HS-5 (cell line): ENCODE measurements around the gene IL12B.
"Not testable (repeated sequence)": the region's sequence is repeated elsewhere in the genome, so short reads cannot be mapped to it uniquely, and the experiment has no call there.

Experiments used
- DNase-seq: peaks from one replicate; pipeline ENCODE4 v3.0.0-alpha.2; 2012; ENCODE audit warnings: low read depth

The IL12B gene

DNA sequence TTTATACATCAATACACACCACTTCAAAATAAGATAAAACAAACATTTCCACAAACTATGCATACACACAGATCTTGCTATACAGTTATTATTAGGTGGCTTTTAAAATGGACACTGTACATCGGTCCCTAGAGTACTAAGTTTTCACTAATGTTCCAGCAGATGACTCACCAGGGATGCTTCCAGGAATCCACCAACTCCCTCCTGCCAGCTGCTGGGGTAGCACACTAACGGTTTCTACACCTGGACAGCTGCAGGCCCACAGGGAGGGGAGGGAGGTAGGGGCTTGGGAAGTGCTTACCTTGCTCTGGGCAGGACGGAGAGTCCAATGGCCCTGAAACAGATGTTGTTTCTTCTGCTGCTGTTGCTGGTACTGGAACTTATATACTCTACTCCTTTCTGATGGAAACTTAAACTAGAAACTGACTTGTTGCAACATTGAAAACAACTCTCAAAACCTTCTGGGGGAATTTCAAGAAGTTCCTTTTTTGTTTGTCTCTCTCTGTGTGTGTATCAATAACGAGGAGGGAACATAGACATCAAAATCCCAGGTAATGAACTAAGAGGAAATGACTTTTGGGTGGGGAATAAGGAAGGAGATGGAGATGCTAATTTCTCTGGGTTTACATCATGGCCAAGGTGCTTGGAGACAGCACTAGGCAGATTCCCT, at the start of gene IL12B:
Gene IL12B (minus strand): TSS at position 357 of the 670 bp plus-strand sequence. CDS start 3,705 bp downstream, outside the sequence.
- no peak for DNase-seq

DNA sequence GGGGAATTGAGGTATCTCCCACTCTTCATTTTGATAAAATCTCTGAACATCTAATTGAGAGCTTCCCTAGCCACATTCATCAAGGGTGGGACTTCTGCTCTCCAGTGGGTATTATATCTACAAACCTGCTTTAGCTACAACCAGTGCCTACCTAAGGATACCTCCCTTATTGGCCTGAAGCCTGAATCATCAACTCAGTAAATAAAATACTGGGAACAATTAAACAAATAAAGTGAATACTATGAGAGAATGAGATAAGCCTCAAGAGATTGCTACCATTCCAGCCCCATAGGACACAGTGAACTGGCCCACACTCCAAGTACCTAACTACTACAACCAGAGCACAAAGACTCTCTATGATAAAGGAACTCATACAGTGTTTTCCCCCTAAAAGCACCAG, 47.4 kb upstream of the IL12B start:
- no peak for DNase-seq

DNA sequence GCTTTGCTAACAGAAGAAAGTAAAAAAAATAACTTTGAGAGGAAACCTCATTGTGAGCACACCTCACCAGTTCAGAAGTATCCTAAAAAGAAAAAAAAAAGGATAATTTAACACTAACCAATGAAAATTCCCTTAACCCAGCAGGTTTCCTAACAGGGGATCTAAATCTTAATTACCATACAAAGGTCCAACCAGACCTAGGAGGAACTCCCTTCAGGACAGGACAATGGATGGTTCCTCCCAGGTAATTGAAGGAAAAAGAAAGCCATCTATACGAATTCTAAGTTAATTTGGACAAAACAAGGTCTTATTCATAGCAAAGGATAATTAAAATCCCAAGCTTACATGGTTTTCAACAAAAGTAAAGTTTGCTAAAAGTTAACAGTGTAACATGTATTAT, 37.6 kb upstream of the IL12B start:
- DNase-seq = not testable (repeated sequence)

DNA sequence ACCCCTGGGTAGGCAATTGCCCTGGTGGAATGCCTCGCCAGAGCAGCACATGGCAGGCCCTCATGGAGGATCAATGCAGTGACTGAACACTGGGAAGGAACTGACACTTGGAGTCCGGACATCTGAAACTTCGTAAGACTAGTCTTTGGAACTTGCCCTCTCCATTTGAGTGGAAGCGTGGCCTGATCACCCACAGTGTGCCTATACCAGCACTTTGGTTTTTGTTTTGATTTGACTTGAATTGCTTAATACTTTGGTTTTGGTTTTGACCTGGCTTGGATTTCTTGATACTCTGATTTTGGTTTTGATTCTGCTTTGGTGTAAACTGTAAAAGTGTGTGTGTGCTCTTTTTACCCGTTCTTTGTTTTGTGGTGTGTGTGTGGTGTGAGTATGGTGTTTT, 36.5 kb upstream of the IL12B start:
- not testable (repeated sequence) for DNase-seq

DNA sequence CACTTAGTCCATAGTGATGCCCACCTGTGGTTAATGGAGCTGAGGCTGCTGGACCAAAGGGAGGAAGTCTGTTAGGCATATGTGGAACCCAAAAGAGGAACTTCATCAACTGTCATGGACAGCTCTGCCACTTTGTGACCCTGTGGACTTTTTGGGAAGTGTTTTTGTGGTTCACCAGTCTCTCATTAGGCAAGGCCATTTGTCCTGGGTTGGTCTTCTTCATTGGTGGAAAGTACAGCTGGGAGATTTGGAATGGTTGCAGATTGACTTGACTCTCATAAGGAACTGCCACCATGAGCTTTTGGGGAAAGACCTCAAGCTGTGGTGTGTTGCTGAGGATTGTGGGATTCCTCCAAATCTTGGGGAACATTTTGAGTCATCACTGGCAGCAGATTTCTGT, 31.9 kb upstream of the IL12B start:
- no peak for DNase-seq

DNA sequence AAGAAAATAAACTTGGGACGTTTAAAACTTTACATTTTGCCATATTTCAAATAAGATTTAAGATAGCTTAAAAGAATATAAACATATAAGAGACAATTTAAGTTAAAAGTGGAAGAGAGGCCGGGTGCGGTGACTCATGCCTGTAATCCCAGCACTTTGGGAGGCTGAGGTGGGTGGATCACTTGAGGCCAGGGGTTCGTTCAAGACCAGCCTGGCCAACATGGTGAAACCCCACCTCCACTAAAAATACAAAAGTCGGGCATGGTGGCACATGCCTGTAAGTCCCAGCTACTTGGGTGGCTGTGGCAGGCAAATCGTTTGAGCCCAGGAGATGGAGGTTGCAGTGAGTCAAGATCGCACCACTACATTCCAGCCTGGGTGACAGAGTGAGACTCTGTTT, 29.6 kb upstream of the IL12B start:
- DNase-seq = not testable (repeated sequence)

DNA sequence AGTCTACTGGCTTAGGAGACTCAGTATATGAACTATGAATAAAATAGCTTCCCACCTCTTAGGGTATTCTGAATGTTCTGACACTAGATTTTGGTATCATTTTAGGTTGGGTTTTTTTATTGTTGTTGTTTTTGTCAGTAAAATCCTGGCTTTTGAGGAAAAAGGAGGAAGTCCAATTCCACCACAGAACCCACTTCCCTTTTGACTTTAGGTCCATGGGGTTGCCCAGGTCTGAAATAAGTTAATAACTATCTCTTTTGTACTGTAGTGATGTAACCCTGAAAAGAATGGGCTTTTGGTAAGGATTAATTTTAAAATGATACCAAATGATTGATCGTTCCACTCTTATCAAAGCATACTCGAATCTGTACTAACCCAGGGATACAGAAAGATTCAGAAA, 29.1 kb upstream of the IL12B start:
- DNase-seq = no peak

DNA sequence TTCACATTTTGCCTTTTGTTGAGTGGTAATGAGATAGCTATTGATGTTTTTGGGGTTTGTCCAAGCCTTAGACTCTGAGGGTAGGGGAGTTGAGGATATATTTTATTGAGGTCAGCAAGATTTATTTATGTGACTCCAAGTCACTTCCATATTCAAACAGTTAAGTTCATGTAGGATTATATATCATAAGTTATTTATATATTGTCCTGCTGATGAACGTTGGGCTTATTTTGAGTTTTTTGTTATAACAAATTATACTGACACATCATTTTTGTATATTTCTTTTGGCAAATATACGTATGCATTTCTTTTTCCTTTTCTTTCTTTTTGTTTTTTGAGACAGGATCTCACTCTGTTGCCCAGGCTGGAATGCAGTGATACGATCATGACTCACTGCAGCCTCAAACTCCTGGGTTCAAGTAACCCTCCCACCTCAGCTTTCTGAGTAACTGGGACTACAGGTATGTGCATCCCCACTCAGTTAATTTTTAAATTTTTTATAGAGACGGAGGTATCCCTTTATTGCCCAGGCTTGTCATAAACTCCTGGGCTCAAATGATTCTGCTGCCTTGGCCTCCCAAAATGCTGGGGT, 23.5 kb upstream of the IL12B start:
- DNase-seq = no peak

DNA sequence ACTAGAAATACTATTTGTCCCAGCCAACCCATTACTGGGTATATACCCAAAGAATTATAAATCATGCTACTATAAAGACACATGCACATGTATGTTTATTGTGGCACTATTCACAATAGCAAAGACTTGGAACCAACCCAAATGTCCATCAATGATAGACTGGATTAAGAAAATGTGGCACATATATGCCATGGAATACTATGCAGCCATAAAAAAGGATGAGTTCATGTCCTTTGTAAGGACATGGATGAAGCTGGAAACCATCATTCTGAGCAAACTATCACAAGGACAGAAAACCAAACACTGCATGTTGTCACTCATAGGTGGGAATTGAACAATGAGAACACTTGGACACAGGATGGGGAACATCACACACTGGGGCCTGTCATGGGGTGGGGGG, 20.4 kb upstream of the IL12B start:
- not testable (repeated sequence) for DNase-seq

DNA sequence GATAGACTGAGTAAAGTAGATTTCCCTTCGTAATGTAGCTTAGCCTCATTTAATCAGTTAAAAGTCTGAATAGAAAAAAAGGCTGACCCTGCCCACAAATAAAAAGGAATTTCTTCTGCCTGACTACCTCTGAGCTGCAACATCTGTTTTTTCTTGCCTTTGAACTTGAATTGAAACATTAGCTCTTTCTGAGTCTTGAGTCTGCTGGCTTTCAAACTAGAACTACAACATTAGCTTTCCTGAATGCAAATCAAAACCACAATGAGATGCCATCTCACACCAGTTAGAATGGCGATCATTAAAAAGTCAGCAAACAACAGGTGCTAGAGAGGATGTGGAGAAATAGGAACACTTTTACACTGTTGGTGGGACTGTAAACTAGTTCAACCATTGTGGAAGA, 19.9 kb upstream of the IL12B start:
- not testable (repeated sequence) for DNase-seq

DNA sequence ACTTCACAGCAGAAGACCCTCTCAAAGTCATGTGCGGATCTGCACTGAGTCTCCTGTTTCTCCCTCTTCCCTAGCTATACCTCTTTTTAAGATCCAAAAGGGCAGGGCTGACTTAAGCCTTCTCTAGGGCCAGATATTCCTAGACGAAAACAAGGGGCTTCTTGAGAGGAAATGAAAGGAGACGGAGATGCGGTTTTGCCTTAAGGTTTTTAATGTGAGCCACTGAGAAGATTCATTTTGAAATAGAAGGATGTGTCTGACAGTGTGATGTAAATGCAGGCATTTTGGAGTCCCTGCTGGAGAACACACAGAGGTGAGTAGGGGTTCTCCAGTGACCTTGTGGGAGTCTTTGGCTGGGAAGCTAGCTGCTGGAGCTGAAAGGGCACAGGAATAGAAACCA, 15.6 kb upstream of the IL12B start:
- DNase-seq = no peak

DNA sequence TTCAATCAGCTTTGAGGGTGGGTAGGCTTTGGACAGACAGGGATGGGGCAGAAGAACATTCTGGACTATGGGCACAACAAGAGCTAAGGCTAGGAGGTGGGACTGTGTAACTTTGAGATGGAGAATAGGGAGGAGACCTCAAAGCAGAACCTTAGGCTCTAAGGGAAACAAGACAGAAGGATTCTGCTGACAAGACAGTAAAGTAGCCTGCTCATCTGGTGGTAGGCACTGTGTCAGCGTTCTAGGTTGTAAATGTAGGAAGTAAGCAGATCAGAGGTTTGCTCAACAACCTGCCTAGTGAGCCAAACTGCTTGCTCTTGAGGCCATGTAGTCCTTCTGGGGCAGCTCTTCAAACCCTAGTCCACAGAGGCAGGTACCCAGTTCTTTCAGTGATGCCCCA, 15.0 kb upstream of the IL12B start:
- no peak for DNase-seq

DNA sequence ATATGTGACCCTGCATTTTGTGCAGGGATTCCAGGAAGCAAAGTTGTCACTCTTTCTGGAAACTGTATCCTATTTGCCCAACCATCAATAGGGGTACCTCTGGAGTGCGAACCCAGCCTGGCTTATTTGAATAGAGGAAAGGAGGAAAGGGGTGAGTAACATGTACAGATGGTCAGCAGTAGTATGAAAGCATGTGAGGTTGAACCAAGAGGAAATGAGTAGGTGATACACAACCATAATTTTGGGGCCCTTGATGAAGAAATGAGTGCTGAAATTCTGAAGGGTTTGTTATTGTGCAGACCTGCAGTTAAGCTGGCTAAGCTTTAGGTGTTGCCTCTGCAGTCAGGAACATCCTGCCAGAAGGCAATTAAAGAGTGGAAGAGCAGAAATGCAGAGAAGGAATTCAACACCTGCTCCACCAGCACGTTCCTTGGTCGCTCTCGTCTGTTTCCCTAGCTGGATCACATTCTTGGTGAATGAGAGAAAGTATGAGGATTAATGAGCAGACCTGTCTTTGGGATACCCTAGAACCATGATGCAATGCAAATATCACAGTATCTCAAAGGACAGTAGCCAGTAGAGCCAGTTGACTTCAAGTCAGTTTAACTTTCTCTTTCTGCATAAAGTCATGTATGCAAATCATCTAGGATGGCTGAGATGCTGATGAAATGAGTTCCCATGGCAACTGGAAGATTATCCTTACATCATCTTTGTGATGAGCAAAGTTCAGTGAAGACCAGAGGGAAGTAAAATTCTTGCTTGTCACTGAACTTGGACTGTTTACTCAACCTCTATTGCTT, 13.2 kb upstream of the IL12B start:
- no peak for DNase-seq

DNA sequence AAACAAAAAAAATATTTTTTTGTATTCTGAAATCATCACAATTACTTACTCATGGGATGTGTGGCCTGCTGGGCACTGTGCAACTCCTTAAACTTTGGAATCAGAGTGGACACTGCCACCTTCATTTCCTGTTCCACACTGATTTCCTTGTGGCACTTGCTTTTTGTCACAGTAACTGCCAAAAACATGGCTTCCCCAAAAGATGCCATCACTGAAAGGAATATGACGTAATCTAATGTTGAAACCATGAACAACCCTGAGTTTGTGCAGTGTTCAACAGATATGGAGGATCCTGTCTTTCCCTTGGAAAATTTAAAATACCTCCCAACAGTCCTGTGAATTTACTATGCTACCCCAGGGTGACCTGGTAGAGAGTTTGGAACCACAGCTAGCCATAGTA, 12.6 kb upstream of the IL12B start:
- DNase-seq = no peak

DNA sequence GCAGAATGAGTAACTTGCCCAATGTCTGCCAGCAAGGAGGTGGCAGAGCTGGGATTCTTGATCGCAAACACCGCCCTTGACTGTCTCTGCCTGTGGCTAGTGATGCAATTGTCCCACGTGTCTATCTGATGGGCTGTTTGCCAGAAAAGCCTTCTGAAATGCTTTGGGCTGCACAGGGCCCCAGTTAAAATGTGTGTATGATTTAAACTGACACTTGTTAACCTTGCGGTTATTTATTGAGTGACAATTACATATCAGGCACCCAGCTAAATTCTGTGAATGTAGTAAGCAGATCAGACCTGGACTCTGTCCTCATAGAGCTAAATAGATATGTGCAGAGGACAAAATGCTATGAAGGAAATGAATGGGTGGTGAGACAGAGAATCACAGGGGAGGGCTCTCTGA, 11.6 kb upstream of the IL12B start:
- peak; percentile 24 for DNase-seq

DNA sequence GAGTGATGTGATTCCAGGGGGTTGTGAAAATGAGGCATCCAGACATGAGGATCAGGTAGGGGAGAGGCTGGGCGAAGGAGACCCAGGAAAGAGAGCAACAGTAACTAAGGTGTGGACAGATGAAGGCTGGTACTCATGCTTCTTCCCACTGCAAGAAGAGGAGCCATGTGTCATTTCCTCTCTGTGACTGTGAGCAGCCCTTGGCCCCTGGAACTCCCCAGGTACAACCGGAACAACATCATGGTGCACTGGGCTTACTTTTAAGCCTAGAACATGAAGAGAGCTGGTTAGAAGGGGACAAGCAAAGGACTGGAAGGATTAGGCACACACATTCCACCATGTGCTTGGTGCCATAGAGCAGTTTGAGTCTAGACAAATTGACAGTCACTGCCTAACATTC, 10.9 kb upstream of the IL12B start:
- no peak for DNase-seq

DNA sequence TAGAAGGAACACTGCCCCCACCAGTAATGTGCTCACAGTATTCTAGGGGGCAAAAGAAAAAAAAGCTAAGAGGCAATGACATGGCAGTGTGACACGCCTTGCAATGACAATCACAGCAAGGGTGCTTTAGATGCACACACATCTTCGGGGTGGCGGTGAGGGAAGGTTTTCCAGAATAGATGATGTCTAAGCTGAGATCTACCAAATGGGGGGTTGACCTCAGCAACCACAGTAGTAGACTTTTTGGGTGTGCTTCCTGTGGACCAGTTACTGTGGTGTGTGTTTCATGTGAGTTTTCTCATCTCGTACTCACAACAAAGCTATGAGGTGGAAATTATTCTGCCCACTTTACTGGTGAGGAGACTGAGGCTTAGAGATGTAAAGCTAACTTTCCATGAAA, 10.2 kb upstream of the IL12B start:
- no peak for DNase-seq

DNA sequence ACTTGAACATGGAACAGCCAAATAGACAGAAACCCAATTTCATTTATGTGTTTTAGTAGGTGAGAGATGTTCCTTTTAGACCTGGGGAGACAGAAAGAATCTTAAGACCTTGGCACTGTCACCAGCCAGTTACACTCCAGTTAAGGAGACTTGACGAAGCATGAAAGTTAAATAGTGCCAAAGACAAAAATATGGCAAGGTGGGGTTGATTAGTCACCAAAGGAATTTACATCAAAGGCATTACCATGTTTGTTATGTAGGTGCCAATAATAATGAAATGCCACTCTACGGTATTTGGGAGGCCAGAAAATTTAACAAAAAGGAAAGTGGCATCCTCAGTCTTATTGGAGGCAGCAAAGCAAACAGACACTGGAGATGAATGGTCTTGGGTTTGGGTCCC, 9.2 kb upstream of the IL12B start:
- DNase-seq = no peak

DNA sequence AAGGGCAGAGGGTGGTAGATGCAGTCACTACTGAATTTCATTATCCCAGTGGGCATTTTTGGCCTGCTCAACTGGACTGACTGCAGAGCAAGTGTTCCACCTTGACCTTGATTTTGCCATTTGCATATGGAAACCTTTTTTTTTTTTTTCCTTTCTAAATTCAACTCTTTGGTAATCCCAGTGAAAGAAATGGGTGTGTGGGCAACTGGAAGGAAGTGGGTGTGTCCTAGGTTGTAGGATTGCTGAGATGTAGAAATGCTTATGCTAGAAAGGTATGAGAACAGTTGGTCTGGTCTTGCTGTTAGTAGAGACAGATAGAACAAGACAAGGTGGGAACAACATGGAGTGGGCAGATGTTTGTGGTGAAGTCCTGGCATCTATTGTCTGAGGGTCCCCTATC, 7.8 kb upstream of the IL12B start:
- no peak for DNase-seq

DNA sequence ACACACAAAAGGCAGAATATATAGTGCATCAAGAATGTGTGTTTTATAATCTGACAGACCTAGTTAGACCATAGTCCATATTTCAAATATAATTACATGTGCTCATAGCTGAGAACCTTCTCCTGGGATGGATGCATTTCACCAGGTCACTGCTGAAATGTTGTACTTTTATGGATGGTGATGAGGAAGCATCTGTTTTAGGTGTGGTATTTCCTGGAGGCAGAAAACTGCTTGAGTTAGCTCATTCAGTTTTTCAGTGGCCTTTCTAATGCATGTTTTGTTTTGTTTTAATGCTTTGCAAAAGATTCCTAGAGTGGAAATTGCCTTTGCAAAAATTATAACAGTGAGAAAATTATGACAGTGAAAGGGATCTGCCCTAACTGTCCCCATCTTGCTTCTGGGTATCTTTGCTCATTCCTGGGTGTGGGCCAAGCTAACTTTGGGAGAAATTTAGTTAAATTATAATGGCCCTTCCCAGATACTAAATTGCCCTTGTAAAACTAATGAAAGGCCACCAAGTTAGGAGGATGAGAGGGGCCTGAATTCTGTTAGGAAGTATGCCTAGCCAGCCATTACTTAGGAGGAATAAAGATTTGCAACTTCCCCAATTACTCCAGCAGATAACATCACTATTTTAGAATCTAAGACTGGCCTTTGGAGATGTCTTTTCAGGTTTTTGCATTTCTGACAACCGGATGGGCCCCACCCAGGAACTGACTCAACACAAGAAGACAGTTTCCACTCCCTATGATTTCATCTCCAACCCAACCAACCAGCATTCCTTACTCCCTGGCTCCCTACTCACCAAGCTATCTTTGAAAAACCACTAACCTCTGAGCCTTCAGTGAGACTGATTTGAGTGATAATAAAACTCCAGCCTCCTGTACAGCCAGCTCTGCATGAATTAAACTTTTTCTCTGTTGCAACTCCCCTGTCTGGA, 7.0 kb upstream of the IL12B start:
- DNase-seq = peak; percentile 61

DNA sequence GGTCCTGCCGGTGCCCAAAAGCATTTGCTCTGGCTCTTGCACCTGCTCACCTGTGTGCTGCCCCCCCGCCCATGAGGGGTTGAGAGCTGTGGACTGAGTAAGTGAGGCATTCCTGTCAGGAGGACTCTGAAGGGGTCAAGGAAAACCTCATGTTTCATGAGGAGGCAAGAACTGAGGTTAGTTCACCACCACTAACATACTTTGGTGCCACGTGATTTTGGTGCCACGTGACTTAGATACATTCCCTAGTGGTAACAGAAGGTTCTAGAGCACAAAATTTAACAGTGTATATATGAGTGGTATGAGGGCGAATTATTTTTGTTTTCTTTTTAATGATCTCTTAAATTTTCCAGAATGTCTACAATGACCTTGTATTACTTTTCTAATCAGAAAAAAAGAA, 6.3 kb upstream of the IL12B start:
- no peak for DNase-seq

DNA sequence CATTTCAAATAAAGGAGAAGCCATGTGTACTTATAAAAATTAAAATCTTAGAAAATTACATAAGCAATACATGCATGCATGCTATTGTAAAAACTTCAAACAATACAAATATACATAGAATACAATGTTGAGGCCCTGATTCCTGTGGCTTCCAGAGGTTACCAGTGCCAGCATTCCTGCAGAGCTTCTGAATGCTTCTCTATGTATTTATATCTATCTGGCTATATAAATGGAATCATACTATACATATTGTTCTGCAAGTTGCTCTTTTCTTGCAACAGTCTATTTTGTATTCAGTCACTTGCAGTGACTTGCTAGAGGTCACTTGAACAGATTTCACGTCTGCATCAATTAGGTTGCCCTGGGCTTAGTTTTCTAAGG, 3.2 kb upstream of the IL12B start:
- no peak for DNase-seq
